UCSD-AML1 (cell line): ENCODE measurements around the gene RMND5A.
A peak's percentile ranks its signal among the peaks of the same experiment; 100 is the strongest.

ENCODE experiments used
- DNase-seq: peaks from one replicate; lab custom pipeline; 2025; ENCODE audit not compliant: unreplicated experiment; lab: John Stamatoyannopoulos, UW

Gene RMND5A

GRCh38 chr2:86790676-86791572 lies 70.8 kb downstream of the RMND5A start, which contains the start of gene CD8A:
CD8A (minus strand) TSS chr2:86790913; CDS start chr2:86790825, 88 bp downstream.
- DNase-seq = peak; percentile 42

DNA sequence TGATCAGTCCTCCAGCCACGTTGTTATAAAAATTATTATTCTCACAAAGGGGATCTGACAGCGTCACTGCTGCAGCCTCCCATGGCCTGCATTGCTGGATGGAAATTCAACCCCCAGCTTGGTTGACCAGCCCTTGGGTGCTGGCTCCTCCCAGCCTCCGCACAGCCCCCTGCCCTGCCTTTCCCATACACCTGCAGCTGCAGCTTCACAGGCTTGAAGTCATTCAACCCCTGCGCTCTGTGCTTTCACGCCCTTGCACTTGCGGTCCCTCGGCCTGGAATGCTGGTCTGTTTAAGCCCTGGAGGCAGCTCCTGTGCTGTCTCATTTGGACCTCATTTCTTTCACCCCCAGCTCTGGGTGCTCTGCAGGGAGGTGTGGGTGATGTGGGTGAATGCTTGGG lies 71.5 kb downstream of the RMND5A start:
- DNase-seq = no peak

GRCh38 chr2:86793752-86794151 lies 73.7 kb downstream of the RMND5A start:
- DNase-seq = no peak

- DNase-seq = no peak
Measured at GRCh38 chr2:86794861-86795260, 74.8 kb downstream of the RMND5A start.

DNA sequence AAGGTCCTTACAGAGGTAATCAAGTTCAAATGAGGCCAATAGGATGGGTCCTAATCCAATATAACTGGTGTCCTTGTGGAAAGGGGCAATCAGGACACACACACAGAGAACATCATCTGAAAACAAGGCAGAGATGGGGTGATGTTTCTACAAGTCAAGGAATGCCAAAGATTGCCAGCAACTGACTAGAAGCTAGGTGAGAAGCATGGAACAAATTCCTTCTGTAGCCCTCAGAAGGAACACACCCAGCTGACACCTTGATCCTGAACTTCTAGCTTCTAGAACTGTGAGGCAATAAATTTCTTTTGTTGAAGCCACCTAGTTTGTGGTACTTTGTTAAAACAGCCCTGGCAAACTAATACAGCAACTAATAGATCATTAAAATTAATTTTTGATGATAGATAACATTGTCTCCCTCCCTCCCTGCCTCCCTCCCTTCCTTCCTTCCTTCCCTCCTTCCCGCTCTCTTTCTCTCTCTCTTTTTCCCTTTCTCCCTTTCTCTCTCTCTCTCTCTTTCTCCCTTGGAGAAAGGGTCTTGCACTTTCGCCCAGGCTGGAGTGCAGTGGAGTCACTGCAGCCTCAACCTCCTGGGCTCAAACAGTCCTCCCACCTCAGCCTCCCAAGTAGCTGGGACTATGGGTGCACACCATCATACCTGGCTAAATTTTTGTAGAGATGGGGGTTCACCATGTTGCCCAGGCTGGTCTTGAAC lies 80.9 kb downstream of the RMND5A start:
- no peak for DNase-seq

- no peak for DNase-seq
Measured at GRCh38 chr2:86806059-86806857, 86.2 kb downstream of the RMND5A start.

DNA sequence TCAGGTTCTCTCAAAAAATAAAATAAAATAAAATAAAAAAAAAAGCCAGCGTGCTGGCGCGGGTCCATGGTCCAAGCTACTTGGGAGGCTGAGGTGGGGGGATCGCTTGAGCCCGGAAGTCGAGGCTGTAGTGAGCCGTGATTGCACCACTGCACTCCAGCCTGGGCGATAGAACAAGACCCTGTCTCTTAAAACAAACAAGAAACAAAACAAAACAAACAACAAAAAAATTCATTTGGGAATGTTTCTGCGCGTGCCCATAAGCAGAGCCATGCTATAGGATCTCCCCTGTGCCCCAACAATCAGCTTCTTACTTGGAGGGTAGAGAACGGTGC lies 87.0 kb downstream of the RMND5A start:
- DNase-seq = no peak

- no peak for DNase-seq
Measured at GRCh38 chr2:86807468-86808275, 87.6 kb downstream of the RMND5A start.

DNA sequence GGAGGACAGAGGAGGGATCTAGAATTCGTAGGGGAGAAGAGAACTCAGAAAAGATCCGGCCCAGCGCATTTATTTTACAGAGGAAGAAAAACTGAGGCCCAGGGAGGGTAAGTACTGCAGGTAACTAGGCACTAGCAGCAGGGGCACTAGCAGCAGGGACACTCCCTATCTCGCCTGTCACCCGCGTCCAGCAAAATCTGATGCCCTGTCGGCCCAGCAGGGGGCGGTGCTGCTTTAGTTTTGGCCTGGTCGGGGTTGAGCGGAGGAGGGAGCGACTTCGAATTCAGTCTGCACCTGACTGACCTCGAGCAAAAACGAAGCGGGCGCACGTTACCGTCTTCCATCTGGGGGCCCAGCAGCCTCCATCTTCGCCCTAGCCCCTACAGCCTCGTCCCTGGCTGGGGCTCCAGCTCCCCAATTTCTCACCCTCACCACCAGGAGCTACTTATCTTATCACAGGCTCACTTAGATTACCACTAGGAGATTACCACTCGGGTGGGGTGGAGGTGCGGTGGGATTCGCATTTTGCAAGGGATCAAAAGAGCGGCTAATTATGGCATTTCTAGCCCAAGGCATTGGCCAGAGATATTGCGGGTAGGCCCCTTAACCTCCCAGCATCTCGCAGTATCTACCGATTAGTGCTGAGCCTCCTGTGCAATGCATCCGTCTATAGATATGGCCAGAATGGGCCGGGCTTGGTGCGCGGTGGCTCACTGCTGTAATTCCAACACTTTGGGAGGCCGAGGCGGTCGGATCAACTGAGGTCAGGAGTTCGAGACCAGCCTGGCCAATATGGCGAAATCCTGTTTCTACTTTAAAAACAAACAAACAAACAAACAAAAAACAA lies 88.4 kb downstream of the RMND5A start:
- DNase-seq = peak; percentile 87

GRCh38 chr2:86809481-86810121 lies 89.5 kb downstream of the RMND5A start:
- no peak for DNase-seq

DNA sequence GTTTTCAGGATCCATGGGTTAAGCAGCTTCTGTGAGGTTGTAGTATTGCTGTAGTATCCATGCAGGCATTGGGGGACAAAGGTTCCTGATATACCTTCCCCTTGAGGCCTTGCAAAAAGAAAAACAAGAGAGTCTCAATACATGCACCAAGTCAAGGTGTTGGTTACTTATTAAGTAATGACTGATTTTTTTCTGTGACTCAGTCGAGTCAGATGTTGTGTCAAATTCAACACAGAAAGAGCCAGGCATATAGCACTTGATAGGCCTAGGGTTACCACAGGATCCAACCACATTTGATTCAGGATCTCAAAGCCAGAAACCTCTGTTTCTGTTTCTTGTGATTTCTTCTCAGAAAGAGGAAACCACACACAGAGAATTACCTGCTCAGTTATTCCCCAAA lies 95.5 kb downstream of the RMND5A start:
- no peak for DNase-seq

- DNase-seq = no peak
Measured at GRCh38 chr2:86818114-86818801, 98.2 kb downstream of the RMND5A start.

GRCh38 chr2:86818957-86819356 lies 98.9 kb downstream of the RMND5A start:
- DNase-seq = no peak

DNA sequence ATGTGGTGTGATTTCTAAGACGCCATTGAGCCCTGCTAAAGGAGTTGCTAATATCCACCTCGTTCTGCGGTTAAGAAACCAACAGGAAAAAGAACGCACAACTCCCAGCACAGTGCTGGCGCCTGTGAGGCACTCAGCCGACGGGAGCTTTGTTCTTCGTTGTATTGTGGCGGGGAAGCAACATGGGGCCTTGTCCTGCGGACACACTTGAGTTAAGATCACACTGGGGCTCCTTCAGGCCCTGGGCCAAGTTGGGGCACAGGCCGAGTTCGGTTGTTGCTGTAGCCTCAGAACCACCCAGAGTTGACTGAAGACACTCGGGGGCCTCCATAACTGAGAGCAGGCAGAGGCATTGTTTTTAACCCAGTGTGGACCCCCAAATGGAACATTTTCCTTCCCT lies 101.2 kb downstream of the RMND5A start:
- DNase-seq = no peak

DNA sequence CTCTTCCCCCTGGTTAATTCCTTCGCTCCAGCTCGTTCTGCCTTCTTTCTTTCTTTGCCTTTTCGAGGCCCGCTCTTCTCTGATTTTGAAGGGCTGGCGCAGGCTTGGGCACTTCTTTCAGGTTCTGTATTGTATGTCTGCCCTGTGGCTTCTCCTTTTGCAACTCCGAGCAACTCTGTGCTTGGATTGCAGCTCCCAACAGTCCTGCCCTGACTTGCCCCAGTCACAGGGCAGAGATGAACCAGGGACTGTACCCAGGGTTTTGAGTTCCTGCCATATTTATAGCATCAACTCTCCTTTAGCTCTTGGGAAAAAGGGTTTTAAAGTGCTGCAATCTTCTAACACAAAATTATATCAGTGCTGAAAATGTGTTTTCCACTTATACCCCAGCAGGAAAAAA lies 101.8 kb downstream of the RMND5A start:
- no peak for DNase-seq

DNA sequence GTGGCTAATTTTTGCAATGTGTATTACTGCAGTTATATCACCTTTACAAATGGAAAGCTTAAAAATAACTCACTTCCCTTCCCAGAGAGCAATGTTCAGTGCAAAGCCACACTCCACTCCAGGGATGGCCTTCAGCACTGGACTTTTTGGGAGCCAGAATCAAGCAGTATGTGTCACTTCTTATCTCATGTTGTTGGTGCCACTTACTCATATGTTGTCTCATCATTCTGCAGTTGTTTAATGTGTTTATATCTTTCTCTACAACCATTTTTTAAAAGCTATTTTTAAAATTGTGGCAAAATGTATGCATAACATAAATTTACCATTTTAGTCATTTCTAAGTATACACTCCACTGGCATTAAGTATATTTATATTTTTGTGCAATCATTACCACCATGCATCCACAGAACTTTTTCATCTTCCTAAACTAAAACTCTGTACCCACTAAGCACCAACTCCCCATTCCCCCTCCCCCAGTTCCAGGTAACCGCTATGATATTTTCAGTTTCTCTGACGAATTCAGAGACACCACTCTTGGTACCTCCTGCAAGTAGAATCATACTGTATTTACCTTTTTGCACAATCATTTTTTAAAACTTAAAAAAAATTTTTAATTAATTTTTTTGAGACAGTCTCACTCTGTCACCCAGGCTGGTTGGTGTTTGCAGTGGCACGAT lies 102.7 kb downstream of the RMND5A start:
- no peak for DNase-seq

- no peak for DNase-seq
Measured at GRCh38 chr2:86825036-86825692, 105.1 kb downstream of the RMND5A start.
